HL-60 (cell line): ENCODE measurements around the gene TNIK.

ENCODE experiments used
- DNase-seq, 2 experiments: peaks; one replicate each; pipeline ENCODE4 v3.0.0-alpha.2; 2010 to 2020; ENCODE audit warnings: low read depth in 1 of 2, low spot score in 1 of 2
- H3K27ac ChIP-seq: fragments of 250-450 bp; sonication (Bioruptor Pico); replicated peaks from 2 replicates; pipeline ENCODE4 v1.5.1; 2020; ENCODE audit warnings: mild to moderate bottlenecking, moderate library complexity
- H3K27me3 ChIP-seq: fragments of 250-450 bp; sonication (Bioruptor Pico); 2 replicates; pipeline ENCODE4 v1.5.1; 2021; ENCODE audit warnings: mild to moderate bottlenecking, moderate library complexity; ENCODE audit not compliant: insufficient read depth, poor library complexity, severe bottlenecking
- H3K4me3 ChIP-seq: replicated peaks from 2 replicates; pipeline ENCODE4 v1.5.1; 2011; ENCODE audit warnings: mild to moderate bottlenecking, control low read depth, low read length; ENCODE audit not compliant: insufficient read depth
- GABPA ChIP-seq: IDR thresholded peaks from 2 replicates; pipeline ENCODE4 v1.6.1; 2012; ENCODE audit warnings: low read depth
- POLR2AphosphoS5 ChIP-seq: IDR thresholded peaks from 2 replicates; pipeline ENCODE4 v1.6.1; 2012; ENCODE audit warnings: low read depth
- REST ChIP-seq: IDR thresholded peaks from 2 replicates; pipeline ENCODE4 v1.6.1; 2012; ENCODE audit warnings: low read depth; ENCODE audit not compliant: insufficient replicate concordance
- SPI1 ChIP-seq: IDR thresholded peaks from 2 replicates; pipeline ENCODE4 v1.6.1; 2012; ENCODE audit warnings: low read depth, mild to moderate bottlenecking, borderline replicate concordance
- TF ChIP-seq, protein P1 (sequence below): IDR thresholded peaks from one replicate; pipeline ENCODE4 v1.5.1; 2011; ENCODE audit warnings: low read length, control low read depth, inconsistent platforms; ENCODE audit not compliant: insufficient read depth

The TNIK gene

DNA sequence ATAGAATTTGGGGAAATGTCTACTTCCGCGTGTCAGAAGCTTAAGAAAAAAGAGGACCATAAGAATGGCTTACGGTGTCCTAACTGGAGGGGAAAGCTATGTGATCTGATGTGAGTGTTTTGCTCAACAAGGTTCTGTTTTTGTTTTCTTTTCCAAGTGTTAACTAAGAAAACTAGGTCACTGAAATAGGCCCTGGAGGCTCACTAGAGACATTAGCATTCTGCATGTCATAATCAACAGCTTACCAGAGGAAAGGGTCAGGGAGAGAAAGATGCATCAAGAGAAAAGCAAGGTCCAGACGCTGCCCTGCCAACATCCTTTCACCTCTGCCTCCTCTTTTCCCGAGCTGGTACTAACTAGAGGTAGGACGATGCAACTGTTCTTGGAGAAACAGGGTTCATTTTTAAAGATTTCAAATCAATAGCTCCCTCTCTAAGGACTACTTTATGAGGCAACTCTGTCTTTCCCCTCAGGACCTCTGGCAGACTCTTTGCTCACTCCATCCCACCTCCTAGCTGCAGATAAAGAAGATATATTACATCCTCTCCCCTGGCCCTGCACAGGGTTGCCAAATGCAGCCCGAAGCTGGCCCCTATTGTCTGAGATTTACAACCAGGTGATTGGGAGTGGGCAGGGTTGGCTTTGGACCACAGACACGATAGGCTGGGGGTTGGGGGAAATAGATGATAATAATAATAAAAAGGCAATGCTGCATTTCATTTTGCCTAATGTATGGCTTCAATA lies 223.8 kb downstream of the TNIK start:
- Histone ChIP-seq H3K4me3 (no peak overlapping the region), H3K27me3 (no peaks in the 10 kb centered on the region), H3K27ac (no peak overlapping the region)
- TF ChIP-seq, protein P1, sequence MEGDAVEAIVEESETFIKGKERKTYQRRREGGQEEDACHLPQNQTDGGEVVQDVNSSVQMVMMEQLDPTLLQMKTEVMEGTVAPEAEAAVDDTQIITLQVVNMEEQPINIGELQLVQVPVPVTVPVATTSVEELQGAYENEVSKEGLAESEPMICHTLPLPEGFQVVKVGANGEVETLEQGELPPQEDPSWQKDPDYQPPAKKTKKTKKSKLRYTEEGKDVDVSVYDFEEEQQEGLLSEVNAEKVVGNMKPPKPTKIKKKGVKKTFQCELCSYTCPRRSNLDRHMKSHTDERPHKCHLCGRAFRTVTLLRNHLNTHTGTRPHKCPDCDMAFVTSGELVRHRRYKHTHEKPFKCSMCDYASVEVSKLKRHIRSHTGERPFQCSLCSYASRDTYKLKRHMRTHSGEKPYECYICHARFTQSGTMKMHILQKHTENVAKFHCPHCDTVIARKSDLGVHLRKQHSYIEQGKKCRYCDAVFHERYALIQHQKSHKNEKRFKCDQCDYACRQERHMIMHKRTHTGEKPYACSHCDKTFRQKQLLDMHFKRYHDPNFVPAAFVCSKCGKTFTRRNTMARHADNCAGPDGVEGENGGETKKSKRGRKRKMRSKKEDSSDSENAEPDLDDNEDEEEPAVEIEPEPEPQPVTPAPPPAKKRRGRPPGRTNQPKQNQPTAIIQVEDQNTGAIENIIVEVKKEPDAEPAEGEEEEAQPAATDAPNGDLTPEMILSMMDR = no peak
- TF ChIP-seq GABPA (no peak), REST (no peak), POLR2AphosphoS5 (no peak), SPI1 (no peak)
- DNase-seq = no peak

DNA sequence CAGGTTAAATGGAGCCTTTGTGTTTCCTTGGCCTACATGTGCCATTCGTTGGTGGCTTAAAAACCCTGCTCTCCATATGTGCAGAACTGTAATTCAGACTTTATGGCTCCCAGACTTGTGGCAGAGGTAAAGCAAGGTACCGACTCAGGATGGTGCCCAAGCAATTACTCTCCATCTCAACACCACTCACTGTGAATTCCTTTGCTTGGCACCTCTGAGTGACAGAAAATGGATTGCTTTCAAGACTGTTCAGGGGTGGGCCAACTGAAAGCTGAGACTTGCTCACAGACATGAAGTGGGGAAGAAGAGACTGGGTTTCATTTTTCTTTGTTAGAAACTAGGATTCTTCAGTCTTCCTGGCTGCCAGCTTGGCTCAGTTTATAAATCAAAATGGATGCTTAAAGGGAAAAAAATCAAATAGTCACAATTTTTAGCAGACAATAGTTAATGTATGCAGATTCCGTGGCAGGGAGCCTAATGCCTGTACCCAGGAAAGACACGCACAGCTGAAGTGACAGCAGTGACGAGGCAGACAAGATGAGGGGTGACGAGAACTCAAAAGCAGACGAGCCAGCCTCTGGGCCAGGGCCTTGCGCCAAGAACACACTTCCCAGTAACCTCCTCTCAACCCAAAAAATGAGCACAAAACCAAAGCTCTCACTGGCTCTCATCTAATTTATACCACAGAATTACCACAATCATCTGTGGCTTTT lies 225.8 kb downstream of the TNIK start:
- DNase-seq = no peak
- no peak overlapping the region for H3K27ac ChIP-seq

More for the DNA sequence above, 225.8 kb downstream of the TNIK start:
- TF ChIP-seq, protein P1 = no peak
- no peak for TF ChIP-seq GABPA
- TF ChIP-seq POLR2AphosphoS5 = no peak
- no peak for TF ChIP-seq SPI1
- TF ChIP-seq REST = no peak
- no peak overlapping the region for H3K4me3 ChIP-seq
- no peaks in the 10 kb centered on the region for H3K27me3 ChIP-seq
